ENCODE measurements around the gene PITPNC1. TPM values are rescaled to one million over a fixed set of nuclear protein-coding genes. Genes with fewer than 3 reads are reported as not detected.

Gene PITPNC1
- polyA plus RNA-seq, 1 of the 3 experiments (the other 2 are of a cell fraction), result 18.4 TPM

DNA sequence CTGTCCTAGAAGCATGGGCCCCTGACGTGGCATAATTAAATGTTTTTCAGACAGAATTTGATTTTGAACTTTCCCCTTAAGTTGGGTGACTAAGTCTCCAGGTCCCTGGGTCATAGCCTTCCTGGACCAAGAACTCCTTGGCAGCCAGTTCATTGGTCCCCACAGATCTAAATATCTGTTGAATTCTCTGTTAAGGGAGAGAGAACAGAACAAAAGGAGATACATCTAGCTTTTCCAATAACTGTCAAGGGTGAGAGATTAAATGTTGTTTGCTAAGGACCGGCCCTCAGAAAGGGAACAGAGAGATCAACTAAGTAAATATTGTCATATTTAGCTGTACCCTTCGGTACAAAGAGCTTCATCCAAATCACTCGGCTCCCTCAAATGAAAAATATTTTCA, 262.5 kb downstream of the PITPNC1 start:
- no peaks in the 10 kb centered on the region for H3K27me3 ChIP-seq (ENCODE audit: insufficient read depth)
- H3K36me3 ChIP-seq (replicated peaks in 1 of 2; ENCODE audit: control insufficient read depth in 1 of 2, insufficient read depth in 2 of 2, low read length in 1 of 2), result no peaks in the 10 kb centered on the region
- ChIA-PET POLR2A (interaction anchor here (0.6 kb wide), 1 partner anchor 18 kb away, joined by 3 read pairs; no protein-coding TSS in a partner anchor), CTCF (interaction anchor here (1.0 to 4.2 kb wide), 6 partner anchors 9 to 261 kb away, joined by 3 to 18 read pairs (median 6); no protein-coding TSS in a partner anchor)
- no peaks in the 10 kb centered on the region for H4K20me1 ChIP-seq (ENCODE audit: insufficient read depth)
- H3K9me2 ChIP-seq, result no peaks in the 10 kb centered on the region
- no peaks in the 10 kb centered on the region for H3K9me3 ChIP-seq
- H3K27ac ChIP-seq (ENCODE audit: low read depth in 2 of 2, low read length in 1 of 2), result no peak overlapping the region
- H3F3A ChIP-seq (replicated peaks; ENCODE audit: insufficient read depth), result no peaks in the 10 kb centered on the region
- H3K4me2 ChIP-seq, result no peak overlapping the region
- TF ChIP-seq RCOR1 (IDR thresholded peaks at IDR 0.05; ENCODE audit: low read length) (no peak), RXRA (IDR thresholded peaks at IDR 0.05; ENCODE audit: borderline replicate concordance, low read depth) (no peak), SMC3 (IDR thresholded peaks at IDR 0.05; ENCODE audit: low read depth, low read length) (no peak), JUND (IDR thresholded peaks at IDR 0.05) (no peak), TCF12 (IDR thresholded peaks at IDR 0.05) (no peak), MXI1 (IDR thresholded peaks at IDR 0.05; ENCODE audit: low read depth, low read length) (no peak), RFX5 (IDR thresholded peaks at IDR 0.05; ENCODE audit: low read length) (no peak), GATA2 (CRISPR knock-in tag; IDR thresholded peaks at IDR 0.05) (no peak), EP300 (IDR thresholded peaks at IDR 0.05; ENCODE audit: borderline replicate concordance in 1 of 2, low read depth in 1 of 2, low read length in 1 of 2) (no peak), TAF1 (IDR thresholded peaks at IDR 0.05; ENCODE audit: borderline replicate concordance, low read depth, low read length) (no peak), TEAD4 (IDR thresholded peaks at IDR 0.05; ENCODE audit: borderline replicate concordance, insufficient read depth) (no peak), FOXJ3 (CRISPR knock-in tag; IDR thresholded peaks at IDR 0.05) (no peak), SIN3A (IDR thresholded peaks at IDR 0.05; ENCODE audit: borderline replicate concordance, low read depth, low read length) (no peak), MEF2A (IDR thresholded peaks at IDR 0.05; ENCODE audit: borderline replicate concordance, low read depth) (no peak), FOSL2 (IDR thresholded peaks at IDR 0.05; ENCODE audit: borderline replicate concordance, low read depth) (no peak)
- TF ChIP-seq, protein P1, sequence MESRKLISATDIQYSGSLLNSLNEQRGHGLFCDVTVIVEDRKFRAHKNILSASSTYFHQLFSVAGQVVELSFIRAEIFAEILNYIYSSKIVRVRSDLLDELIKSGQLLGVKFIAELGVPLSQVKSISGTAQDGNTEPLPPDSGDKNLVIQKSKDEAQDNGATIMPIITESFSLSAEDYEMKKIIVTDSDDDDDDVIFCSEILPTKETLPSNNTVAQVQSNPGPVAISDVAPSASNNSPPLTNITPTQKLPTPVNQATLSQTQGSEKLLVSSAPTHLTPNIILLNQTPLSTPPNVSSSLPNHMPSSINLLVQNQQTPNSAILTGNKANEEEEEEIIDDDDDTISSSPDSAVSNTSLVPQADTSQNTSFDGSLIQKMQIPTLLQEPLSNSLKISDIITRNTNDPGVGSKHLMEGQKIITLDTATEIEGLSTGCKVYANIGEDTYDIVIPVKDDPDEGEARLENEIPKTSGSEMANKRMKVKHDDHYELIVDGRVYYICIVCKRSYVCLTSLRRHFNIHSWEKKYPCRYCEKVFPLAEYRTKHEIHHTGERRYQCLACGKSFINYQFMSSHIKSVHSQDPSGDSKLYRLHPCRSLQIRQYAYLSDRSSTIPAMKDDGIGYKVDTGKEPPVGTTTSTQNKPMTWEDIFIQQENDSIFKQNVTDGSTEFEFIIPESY (IDR thresholded peaks at IDR 0.05; ENCODE audit: borderline replicate concordance, low read depth), result no peak
- TF ChIP-seq, protein P2, sequence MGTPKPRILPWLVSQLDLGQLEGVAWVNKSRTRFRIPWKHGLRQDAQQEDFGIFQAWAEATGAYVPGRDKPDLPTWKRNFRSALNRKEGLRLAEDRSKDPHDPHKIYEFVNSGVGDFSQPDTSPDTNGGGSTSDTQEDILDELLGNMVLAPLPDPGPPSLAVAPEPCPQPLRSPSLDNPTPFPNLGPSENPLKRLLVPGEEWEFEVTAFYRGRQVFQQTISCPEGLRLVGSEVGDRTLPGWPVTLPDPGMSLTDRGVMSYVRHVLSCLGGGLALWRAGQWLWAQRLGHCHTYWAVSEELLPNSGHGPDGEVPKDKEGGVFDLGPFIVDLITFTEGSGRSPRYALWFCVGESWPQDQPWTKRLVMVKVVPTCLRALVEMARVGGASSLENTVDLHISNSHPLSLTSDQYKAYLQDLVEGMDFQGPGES (IDR thresholded peaks at IDR 0.05; ENCODE audit: low read depth, low read length), result no peak
- TF ChIP-seq, protein P3, sequence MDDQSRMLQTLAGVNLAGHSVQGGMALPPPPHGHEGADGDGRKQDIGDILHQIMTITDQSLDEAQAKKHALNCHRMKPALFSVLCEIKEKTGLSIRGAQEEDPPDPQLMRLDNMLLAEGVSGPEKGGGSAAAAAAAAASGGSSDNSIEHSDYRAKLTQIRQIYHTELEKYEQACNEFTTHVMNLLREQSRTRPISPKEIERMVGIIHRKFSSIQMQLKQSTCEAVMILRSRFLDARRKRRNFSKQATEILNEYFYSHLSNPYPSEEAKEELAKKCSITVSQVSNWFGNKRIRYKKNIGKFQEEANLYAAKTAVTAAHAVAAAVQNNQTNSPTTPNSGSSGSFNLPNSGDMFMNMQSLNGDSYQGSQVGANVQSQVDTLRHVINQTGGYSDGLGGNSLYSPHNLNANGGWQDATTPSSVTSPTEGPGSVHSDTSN (IDR thresholded peaks at IDR 0.05), result no peak
- TF ChIP-seq, protein P4, sequence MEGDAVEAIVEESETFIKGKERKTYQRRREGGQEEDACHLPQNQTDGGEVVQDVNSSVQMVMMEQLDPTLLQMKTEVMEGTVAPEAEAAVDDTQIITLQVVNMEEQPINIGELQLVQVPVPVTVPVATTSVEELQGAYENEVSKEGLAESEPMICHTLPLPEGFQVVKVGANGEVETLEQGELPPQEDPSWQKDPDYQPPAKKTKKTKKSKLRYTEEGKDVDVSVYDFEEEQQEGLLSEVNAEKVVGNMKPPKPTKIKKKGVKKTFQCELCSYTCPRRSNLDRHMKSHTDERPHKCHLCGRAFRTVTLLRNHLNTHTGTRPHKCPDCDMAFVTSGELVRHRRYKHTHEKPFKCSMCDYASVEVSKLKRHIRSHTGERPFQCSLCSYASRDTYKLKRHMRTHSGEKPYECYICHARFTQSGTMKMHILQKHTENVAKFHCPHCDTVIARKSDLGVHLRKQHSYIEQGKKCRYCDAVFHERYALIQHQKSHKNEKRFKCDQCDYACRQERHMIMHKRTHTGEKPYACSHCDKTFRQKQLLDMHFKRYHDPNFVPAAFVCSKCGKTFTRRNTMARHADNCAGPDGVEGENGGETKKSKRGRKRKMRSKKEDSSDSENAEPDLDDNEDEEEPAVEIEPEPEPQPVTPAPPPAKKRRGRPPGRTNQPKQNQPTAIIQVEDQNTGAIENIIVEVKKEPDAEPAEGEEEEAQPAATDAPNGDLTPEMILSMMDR (IDR thresholded peaks at IDR 0.05), result no peak
- no peak overlapping the region for H3K4me3 ChIP-seq (ENCODE audit: low read depth in 2 of 2, low read length in 1 of 2)
- DNase-seq, result no peak
- WGBS (ENCODE audit: low lambda C conversion rate), result 92% methylated on average over 4 of the region's 4 CpGs
- no peak overlapping the region for H3K9ac ChIP-seq
- H3K4me1 ChIP-seq (ENCODE audit: control insufficient read depth in 1 of 2, insufficient read depth in 2 of 2, low read depth in 1 of 2, low read length in 1 of 2), result no peaks in the 10 kb centered on the region; a peak in 1 of 4 replicates
- no peaks in the 10 kb centered on the region for H3K79me2 ChIP-seq (ENCODE audit: insufficient read depth)
- no peak overlapping the region for H2AFZ ChIP-seq (ENCODE audit: low read depth)
